Muscle layer of colon (tissue), 2 donors: ENCODE results near the gene VSIG1.

Experiments used
- H3K27ac ChIP-seq: one replicate; pipeline ENCODE4 v1.7.0; 2013; ENCODE audit warnings: low read depth, mild to moderate bottlenecking, low read length, moderate library complexity
- H3K27me3 ChIP-seq, 2 donors: one replicate each; pipeline ENCODE4 v1.7.0; 2013; ENCODE audit warnings: low read length in 2 of 2, mild to moderate bottlenecking in 2 of 2; ENCODE audit not compliant: insufficient read depth in 2 of 2, control insufficient read depth in 1 of 2
- H3K36me3 ChIP-seq: one replicate; pipeline ENCODE4 v1.7.0; 2013; ENCODE audit warnings: mild to moderate bottlenecking, low read length; ENCODE audit not compliant: insufficient read depth
- H3K4me1 ChIP-seq: one replicate; pipeline ENCODE4 v1.7.0; 2013; ENCODE audit warnings: mild to moderate bottlenecking, low read length; ENCODE audit not compliant: insufficient read depth
- H3K4me3 ChIP-seq, 2 donors: one replicate each; pipeline ENCODE4 v1.7.0; 2013; ENCODE audit warnings: low read length in 2 of 2, low read depth in 1 of 2, mild to moderate bottlenecking in 1 of 2, moderate library complexity in 1 of 2
- H3K9ac ChIP-seq: one replicate; pipeline ENCODE4 v1.7.0; 2013; ENCODE audit warnings: low read length
- H3K9me3 ChIP-seq: one replicate; pipeline ENCODE4 v1.7.0; 2013; ENCODE audit warnings: mild to moderate bottlenecking, low read length
- donor health status: abdominal sarcoma.
- donor health status: Adenocarcinoma of cecum.

VSIG1 gene

DNA sequence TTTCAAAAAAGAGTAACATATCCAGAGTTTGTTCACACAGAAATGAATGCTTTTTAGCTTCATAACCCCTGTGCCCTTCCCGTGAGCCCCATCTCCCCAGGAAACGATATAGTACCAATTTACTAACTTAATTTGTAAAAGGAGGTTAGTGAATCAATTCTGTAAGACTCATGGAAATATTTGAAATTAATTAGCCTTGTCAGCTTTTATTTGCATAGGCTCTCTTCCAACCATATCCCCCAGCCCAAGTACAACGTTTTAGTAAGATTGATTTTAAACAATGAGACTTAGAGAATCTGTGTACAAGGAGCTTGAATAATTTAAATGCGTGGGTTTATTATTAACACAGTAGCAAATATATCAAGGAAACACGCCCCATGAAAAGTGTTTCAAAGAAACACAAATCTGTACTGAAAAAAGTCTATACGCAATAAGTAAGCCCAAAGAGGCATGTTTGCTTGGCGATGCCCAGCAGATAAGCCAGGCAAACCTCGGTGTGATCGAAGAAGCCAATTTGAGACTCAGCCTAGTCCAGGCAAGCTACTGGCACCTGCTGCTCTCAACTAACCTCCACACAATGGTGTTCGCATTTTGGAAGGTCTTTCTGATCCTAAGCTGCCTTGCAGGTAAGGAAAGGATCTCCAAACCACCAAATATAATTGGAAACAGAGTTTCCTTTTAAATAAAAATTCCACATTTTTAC, at the start of gene VSIG1:
Gene VSIG1, plus strand, starts transcription at position 512 of the 703 bp plus-strand sequence. Its CDS starts 66 bp downstream, at position 578.
- Histone ChIP-seq H3K36me3 (no peaks in the 10 kb centered on the region), H3K4me3 (no peak within 1 kb of the TSS), H3K27ac (no peak within 1 kb of the TSS), H3K4me1 (no peaks in the 10 kb centered on the region), H3K27me3 (no peaks in the 10 kb centered on the region), H3K9ac (no peak within 1 kb of the TSS), H3K9me3 (no peaks in the 10 kb centered on the region)

GRCh38 chrX:107996124-107996523, 48.7 kb upstream of the VSIG1 start:
- Histone ChIP-seq H3K27ac (no peak overlapping the region), H3K4me1 (no peaks in the 10 kb centered on the region), H3K9me3 (no peaks in the 10 kb centered on the region), H3K36me3 (no peaks in the 10 kb centered on the region), H3K27me3 (no peaks in the 10 kb centered on the region), H3K4me3 (no peak overlapping the region), H3K9ac (no peak overlapping the region)

- no peak overlapping the region for H3K27ac ChIP-seq
- no peak overlapping the region for H3K9ac ChIP-seq
- no peaks in the 10 kb centered on the region for H3K36me3 ChIP-seq
- H3K4me3 ChIP-seq: no peak overlapping the region
- H3K9me3 ChIP-seq: no peaks in the 10 kb centered on the region
- H3K4me1 ChIP-seq: no peaks in the 10 kb centered on the region
- H3K27me3 ChIP-seq: peaks cover 0 to 7% of the 10 kb centered on the region in 2 donors
These were observed 44.1 kb upstream of the VSIG1 start for GRCh38 chrX:108000751-108001150.

DNA sequence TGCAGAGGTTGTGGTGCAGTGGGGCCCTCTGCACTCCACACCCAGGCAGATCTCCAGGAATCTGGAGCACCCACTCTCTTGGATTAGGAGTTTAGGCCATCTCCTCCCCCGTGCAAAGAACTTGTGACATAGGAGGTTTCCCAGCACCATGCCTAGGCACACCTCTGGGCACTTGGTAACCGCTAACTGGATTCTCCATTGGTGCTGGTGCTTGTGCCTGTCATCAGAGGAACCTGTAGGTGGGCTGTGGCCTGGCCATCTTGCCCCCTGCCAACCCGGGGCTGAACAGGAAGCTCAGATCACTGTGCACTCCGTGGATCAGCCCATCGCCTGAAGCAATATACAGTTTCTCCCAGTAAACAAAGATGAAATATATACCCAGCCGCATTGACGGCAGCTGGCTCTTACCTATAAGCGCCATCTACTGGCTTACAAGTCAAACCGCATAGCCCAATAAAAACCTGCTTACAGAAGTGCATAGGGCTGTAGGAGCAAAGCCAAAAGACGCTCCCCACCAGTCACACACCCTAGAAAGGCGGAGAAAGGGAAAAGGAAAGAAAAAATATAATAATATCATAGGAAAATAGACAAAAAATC, 43.5 kb upstream of the VSIG1 start:
- no peaks in the 10 kb centered on the region for H3K9me3 ChIP-seq
- no peaks in the 10 kb centered on the region for H3K36me3 ChIP-seq
- peaks cover 0 to 7% of the 10 kb centered on the region in 2 donors for H3K27me3 ChIP-seq
- no peak overlapping the region for H3K9ac ChIP-seq
- no peak overlapping the region for H3K4me3 ChIP-seq
- no peak overlapping the region for H3K27ac ChIP-seq
- no peaks in the 10 kb centered on the region for H3K4me1 ChIP-seq

- no peak overlapping the region for H3K27ac ChIP-seq
- H3K9ac ChIP-seq: no peak overlapping the region
- H3K27me3 ChIP-seq: peaks cover 0 to 5% of the 10 kb centered on the region in 2 donors
- no peak overlapping the region for H3K4me3 ChIP-seq
- H3K4me1 ChIP-seq: no peaks in the 10 kb centered on the region
- no peaks in the 10 kb centered on the region for H3K36me3 ChIP-seq
- no peaks in the 10 kb centered on the region for H3K9me3 ChIP-seq
These were observed 26.0 kb upstream of the VSIG1 start for GRCh38 chrX:108018656-108019381.

DNA sequence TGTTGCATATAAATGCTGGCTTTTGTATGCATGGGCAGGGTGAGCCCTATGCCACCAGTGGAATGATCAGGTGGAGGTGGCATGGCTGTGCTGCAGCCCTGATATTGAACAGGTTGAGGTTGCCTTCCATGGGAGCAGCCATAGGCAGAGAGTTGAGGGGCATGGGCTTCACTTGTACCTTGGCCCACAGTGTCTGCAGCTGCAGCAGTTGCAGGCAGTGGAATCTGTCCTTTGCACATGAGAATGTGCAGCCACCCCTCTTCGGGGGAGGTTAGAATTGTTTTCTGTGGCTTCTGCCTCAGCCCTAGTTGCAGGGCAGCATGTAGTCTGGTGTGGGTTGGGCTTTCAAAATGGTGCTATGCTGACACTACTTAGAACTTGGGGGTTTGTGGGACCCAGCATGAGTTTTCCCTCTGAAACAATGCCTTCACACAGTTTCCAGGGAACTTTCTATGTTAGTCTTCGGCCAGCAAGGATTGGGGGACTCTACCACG, 25.4 kb upstream of the VSIG1 start:
- Histone ChIP-seq H3K4me1 (no peaks in the 10 kb centered on the region), H3K27me3 (peaks cover 0 to 6% of the 10 kb centered on the region in 2 donors), H3K9ac (no peak overlapping the region), H3K9me3 (no peaks in the 10 kb centered on the region), H3K27ac (no peak overlapping the region), H3K4me3 (no peak overlapping the region), H3K36me3 (no peaks in the 10 kb centered on the region)

DNA sequence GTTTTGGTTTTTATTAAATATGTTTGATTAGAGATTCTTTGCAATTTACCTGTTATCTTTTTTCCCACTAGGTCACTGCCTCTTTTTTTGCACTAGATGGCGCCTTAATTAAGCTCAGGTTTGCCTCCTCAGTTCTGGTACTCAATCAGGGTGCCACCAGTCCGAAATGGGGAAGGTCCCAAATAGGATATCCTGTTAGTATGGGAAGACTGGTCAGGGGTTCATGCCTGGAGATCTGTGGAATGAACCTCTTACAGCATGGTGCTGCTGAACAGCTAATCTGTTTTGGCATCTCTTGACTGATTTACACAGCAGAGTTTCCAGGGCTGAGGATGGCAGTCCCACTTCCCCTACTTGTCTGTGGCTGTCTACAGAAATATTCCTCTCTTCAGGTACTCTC, 24.2 kb upstream of the VSIG1 start:
- Histone ChIP-seq H3K27me3 (peaks cover 0 to 6% of the 10 kb centered on the region in 2 donors), H3K9ac (no peak overlapping the region), H3K4me1 (no peaks in the 10 kb centered on the region), H3K4me3 (no peak overlapping the region), H3K9me3 (no peaks in the 10 kb centered on the region), H3K36me3 (no peaks in the 10 kb centered on the region), H3K27ac (no peak overlapping the region)

- Histone ChIP-seq H3K9ac (no peak overlapping the region), H3K4me1 (no peaks in the 10 kb centered on the region), H3K27me3 (peaks cover 0 to 6% of the 10 kb centered on the region in 2 donors), H3K27ac (no peak overlapping the region), H3K9me3 (no peaks in the 10 kb centered on the region), H3K4me3 (no peak overlapping the region), H3K36me3 (no peaks in the 10 kb centered on the region)
These were observed 22.3 kb upstream of the VSIG1 start for GRCh38 chrX:108022491-108023089.

DNA sequence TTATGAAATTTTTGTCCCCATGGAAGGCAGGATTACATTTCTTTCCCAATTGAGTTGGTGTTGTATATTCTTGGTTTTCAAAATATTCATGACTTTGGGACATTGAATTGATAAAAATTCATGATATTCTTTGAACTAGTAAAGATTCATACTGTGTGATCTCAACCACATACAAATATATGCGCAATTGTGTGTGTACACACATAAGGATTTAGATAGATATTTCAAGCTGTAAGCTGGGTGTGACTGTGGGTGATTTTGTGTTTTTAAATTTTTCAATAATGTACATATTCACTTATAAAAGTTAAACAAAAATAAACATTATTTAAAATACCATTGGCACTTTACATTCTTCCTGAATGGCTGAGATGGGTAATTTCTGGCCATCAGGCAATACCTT, 19.5 kb upstream of the VSIG1 start:
- Histone ChIP-seq H3K4me1 (no peaks in the 10 kb centered on the region), H3K27ac (no peak overlapping the region), H3K36me3 (no peaks in the 10 kb centered on the region), H3K9ac (no peak overlapping the region), H3K4me3 (no peak overlapping the region), H3K27me3 (peaks cover 0 to 6% of the 10 kb centered on the region in 2 donors), H3K9me3 (no peaks in the 10 kb centered on the region)

GRCh38 chrX:108025954-108026600, 18.8 kb upstream of the VSIG1 start:
- no peaks in the 10 kb centered on the region for H3K9me3 ChIP-seq
- H3K27ac ChIP-seq: no peak overlapping the region
- no peaks in the 10 kb centered on the region for H3K4me1 ChIP-seq
- no peaks in the 10 kb centered on the region for H3K36me3 ChIP-seq
- H3K9ac ChIP-seq: no peak overlapping the region
- peaks cover 0 to 6% of the 10 kb centered on the region in 2 donors for H3K27me3 ChIP-seq
- no peak overlapping the region for H3K4me3 ChIP-seq

DNA sequence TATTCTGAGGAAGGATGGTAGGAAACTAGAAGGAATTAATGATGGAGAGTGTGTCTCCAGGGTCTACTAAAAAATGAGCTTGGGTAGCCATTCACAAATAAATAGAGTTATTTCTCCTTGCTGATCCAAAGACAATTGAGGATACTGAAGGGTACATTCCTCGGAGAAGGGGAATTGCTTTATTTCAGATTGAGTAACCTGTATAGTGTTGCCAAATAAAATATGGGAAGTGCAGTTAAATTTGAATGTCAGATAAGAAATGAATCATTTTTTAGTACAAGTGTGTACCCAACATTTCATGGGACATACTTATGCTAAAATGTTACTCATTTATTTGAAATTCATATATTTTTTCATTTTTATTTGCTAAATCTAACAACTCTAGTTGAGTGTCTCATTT, 16.0 kb upstream of the VSIG1 start:
- Histone ChIP-seq H3K36me3 (no peaks in the 10 kb centered on the region), H3K9ac (no peak overlapping the region), H3K9me3 (no peaks in the 10 kb centered on the region), H3K27me3 (peaks cover 0 to under 1% of the 10 kb centered on the region in 2 donors), H3K4me3 (no peak overlapping the region), H3K4me1 (no peaks in the 10 kb centered on the region), H3K27ac (no peak overlapping the region)
